Right atrium auricular region (tissue), 2 donors: ENCODE results near the gene TTC23. TPM values are rescaled to one million over a fixed set of nuclear protein-coding genes. Genes with fewer than 3 reads are reported as not detected.

Experiments
- DNase-seq: peaks from one replicate; pipeline ENCODE4 v3.0.0-alpha.2; 2019; ENCODE audit warnings: low spot score
- H3K27ac ChIP-seq, 2 donors: fragments of 200-600 bp; sonication (generic); 1 replicate in 1 of 2; 2 replicates in 1 of 2; pipeline ENCODE4 v1.5.1; 2016 to 2019
- H3K27me3 ChIP-seq, 2 donors: fragments of 200-600 bp; sonication (generic); one replicate each; pipeline versions ENCODE4 v1.5.1 to v1.6.0; 2017 to 2019
- H3K36me3 ChIP-seq: fragments of 200-600 bp; sonication (generic); one replicate; pipeline ENCODE4 v1.5.1; 2016
- H3K4me1 ChIP-seq, 2 donors: fragments of 200-600 bp; sonication (generic); one replicate each; pipeline versions ENCODE4 v1.5.1 to v1.6.0; 2017 to 2019
- H3K4me3 ChIP-seq, 2 donors: fragments of 200-600 bp; sonication (generic); 1 replicate in 1 of 2; 2 replicates in 1 of 2; pipeline ENCODE4 v1.5.1; 2017 to 2019; ENCODE audit warnings: mild to moderate bottlenecking in 1 of 2, moderate library complexity in 1 of 2
- H3K9me3 ChIP-seq, 2 donors: fragments of 200-600 bp; sonication (generic); one replicate each; pipeline ENCODE4 v1.5.1; 2019
- CTCF ChIP-seq, 2 donors: fragments of 200-600 bp; sonication (generic); IDR thresholded peaks; one replicate each; pipeline ENCODE4 v1.5.1; 2019; ENCODE audit warnings: antibody characterized with exemption in 2 of 2
- total RNA-seq, 2 donors: library from RNA; depleted of rRNA; stranded (reverse); fragments of >200 nt; gene quantifications; one replicate each; pipeline ENCODE4 v1.1.0, GENCODE V29; 2016

Gene TTC23
- total RNA-seq, 2 donors from 2014 or later: 13.6 to 14.6 TPM

DNA sequence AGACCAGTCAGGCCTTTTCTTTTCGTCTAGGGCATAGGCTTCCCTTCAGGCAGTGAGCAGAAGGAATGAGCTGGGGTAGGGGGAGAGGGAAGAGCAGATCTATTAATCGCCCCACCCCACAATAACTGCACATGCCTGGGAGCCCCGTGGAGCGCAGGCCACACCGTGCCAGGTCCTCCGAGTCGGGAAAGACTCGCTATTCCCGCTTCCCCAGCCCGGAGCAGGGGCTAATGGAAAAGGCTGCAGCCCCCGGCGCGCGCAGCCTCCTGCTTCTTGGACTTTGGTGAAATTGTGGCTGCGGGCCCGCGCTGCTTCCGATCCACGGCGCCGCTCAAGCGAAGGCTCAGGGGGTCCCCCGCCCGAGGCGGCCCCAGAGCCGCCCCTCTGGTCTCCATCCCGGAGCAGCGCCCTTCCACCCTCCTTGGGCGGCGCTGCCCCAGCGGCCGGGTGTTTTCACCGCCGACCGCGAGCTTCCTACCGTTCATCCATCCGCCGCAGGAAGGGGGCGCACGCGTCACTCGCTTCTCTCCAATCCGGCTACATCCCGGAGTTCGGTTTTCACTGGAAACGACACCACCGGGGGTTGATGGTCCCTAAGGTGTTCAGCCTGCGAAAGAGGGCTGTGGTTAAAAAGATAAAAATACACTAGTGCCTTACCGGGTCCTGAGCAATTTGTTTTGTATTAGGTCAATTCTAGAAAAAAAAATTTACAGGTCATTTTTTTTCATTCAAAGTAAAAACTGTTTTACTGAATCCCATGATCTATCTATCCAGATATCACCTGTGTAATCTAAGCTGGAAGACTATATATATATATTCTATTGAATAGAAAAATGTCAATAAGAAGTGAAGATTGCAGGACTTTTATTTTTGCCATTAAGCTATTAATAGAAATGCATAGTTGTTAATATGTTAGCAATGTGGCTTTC lies 148.9 kb downstream of the TTC23 start:
- Histone ChIP-seq H3K27me3 (no peaks in the 10 kb centered on the region), H3K27ac (no peak overlapping the region), H3K9me3 (no peaks in the 10 kb centered on the region), H3K4me3 (peak overlapping the region; percentile 23 to 44), H3K36me3 (no peaks in the 10 kb centered on the region), H3K4me1 (peaks cover 0 to 9% of the 10 kb centered on the region in 2 donors)
- peak; percentile 72 to 93 for TF ChIP-seq CTCF (IDR thresholded peaks at IDR 0.05)
- DNase-seq: peak; percentile 82

- H3K4me1 ChIP-seq: peaks cover 0 to 9% of the 10 kb centered on the region in 2 donors
- no peak overlapping the region for H3K27ac ChIP-seq
- H3K4me3 ChIP-seq: no peak overlapping the region
- H3K27me3 ChIP-seq: no peaks in the 10 kb centered on the region
- no peak for TF ChIP-seq CTCF (IDR thresholded peaks at IDR 0.05)
- H3K9me3 ChIP-seq: no peaks in the 10 kb centered on the region
- DNase-seq: no peak
- H3K36me3 ChIP-seq: no peaks in the 10 kb centered on the region
These were observed 149.7 kb downstream of the TTC23 start for GRCh38 chr15:99099661-99100060.

DNA sequence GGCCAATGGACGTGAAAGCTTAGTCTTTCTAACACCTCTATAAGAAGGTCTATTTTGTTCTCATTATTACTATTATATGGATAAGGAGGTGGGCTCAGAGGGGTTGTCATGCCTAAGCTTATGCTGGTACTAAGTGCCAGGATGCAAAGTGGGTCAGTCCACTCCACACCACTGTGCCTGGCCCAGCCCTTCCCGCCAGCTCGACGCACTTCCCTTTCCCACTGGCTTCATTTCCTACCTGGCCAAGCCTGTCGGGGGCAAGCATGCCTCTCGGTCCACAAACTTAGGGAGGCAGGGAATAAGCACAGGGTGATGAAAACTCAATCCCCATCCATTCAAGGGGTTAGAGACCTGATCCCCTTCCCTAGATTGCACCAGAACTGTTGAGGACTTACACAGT lies 150.4 kb downstream of the TTC23 start:
- H3K36me3 ChIP-seq: no peaks in the 10 kb centered on the region
- H3K4me1 ChIP-seq: peaks cover 0 to 9% of the 10 kb centered on the region in 2 donors
- no peak for TF ChIP-seq CTCF (IDR thresholded peaks at IDR 0.05)
- no peaks in the 10 kb centered on the region for H3K27me3 ChIP-seq
- H3K4me3 ChIP-seq: no peak overlapping the region
- no peaks in the 10 kb centered on the region for H3K9me3 ChIP-seq
- H3K27ac ChIP-seq: no peak overlapping the region
- no peak for DNase-seq

DNA sequence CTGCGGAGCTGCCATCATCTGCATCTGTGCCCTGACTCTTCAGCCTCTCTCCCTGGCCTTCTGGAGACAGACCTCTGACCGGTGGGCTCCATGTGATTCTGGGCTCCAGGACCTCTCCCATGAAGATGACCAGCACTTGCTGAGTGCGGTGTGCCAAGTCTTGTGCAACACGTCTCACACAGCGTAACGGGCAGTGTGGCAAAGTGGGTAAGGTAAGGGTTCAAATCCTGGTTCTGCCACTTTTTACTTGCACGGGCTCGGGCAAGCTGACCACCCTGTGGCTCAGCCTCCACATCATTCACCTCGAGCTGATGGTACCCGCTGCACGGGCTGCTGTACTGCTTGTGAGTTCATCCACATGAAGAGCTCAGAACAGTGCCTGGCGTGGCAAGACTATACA lies 151.0 kb downstream of the TTC23 start:
- Histone ChIP-seq H3K27me3 (no peaks in the 10 kb centered on the region), H3K4me1 (peaks cover 0 to 9% of the 10 kb centered on the region in 2 donors), H3K36me3 (no peaks in the 10 kb centered on the region), H3K9me3 (no peaks in the 10 kb centered on the region), H3K27ac (no peak overlapping the region), H3K4me3 (no peak overlapping the region)
- DNase-seq: peak; percentile 57
- no peak for TF ChIP-seq CTCF (IDR thresholded peaks at IDR 0.05)

GRCh38 chr15:99097441-99098410 lies 151.7 kb downstream of the TTC23 start:
- no peak for DNase-seq
- no peak overlapping the region for H3K27ac ChIP-seq
- H3K4me1 ChIP-seq: peaks cover 0 to 9% of the 10 kb centered on the region in 2 donors
- no peaks in the 10 kb centered on the region for H3K9me3 ChIP-seq
- H3K36me3 ChIP-seq: no peaks in the 10 kb centered on the region
- no peaks in the 10 kb centered on the region for H3K27me3 ChIP-seq
- H3K4me3 ChIP-seq: no peak overlapping the region
- TF ChIP-seq CTCF (IDR thresholded peaks at IDR 0.05): no peak
